Loucy (cell line): ENCODE measurements around the gene ABLIM1.

Experiments used
- CTCF ChIP-seq: fragments of 200-600 bp; sonication (generic); conservative IDR thresholded peaks from 2 replicates; pipeline ENCODE4 v1.5.1; 2014; ENCODE audit warnings: mild to moderate bottlenecking, antibody characterized with exemption, low read length
- EZH2phosphoT487 ChIP-seq: fragments of 200-600 bp; IDR thresholded peaks from 2 replicates; pipeline ENCODE4 v1.6.1; 2018; ENCODE audit warnings: antibody characterized with exemption, mild to moderate bottlenecking, moderate library complexity, borderline replicate concordance

GRCh38 chr10:114400091-114400490 is 258.0 kb downstream of the ABLIM1 start:
- TF ChIP-seq CTCF, result no peak
- no peak for TF ChIP-seq EZH2phosphoT487
